Measurements from ENCODE around the gene GABRA5. TPM values are rescaled to one million over a fixed set of nuclear protein-coding genes. Genes with fewer than 3 reads are reported as not detected.

GABRA5 gene
- total and polyA plus RNA-seq, 2 experiments from 2014 or later, result 11.5 to 25.9 TPM

GRCh38 chr15:26867200-26868007 is 542 bp downstream of the GABRA5 start:
- Histone ChIP-seq H2AFZ (peak overlapping the region; percentile 91), H3K9me2 (ENCODE audit: insufficient read depth) (no peaks in the 10 kb centered on the region), H3K27ac (ENCODE audit: low read depth) (no peak overlapping the region), H4K20me1 (replicated peaks; ENCODE audit: insufficient read depth) (no peaks in the 10 kb centered on the region), H3K4me3 (peak overlapping the region; percentile 73), H3K4me1 (ENCODE audit: insufficient read depth) (peaks cover 20% of the 10 kb centered on the region), H3K36me3 (ENCODE audit: insufficient read depth) (no peaks in the 10 kb centered on the region), H3F3A (replicated peaks; ENCODE audit: low read depth) (no peaks in the 10 kb centered on the region), H3K27me3 (ENCODE audit: insufficient read depth) (peaks cover 44% of the 10 kb centered on the region), H3K79me2 (replicated peaks; ENCODE audit: insufficient read depth) (no peaks in the 10 kb centered on the region), H3K4me2 (peak overlapping the region; percentile 87)
- no peaks in the 10 kb centered on the region for H3K9me3 Mint-ChIP-seq
- H3K4me1 Mint-ChIP-seq, result peaks cover 30% of the 10 kb centered on the region
- H3K4me3 Mint-ChIP-seq, result peak overlapping the region; percentile 65; the same call in 2 of the 3 replicates
- H3K36me3 Mint-ChIP-seq (ENCODE audit: low read depth), result 0 out of 3 replicates have a peak, but pooled peaks cover 3% of the 10 kb centered on the region
- peak; percentile 47 for ATAC-seq
- no peak overlapping the region for H3K27ac Mint-ChIP-seq
- TF ChIP-seq CTCF (conservative IDR thresholded peaks at IDR 0.05; ENCODE audit: low read depth in 2 of 2) (no peak), JUNB (IDR thresholded peaks at IDR 0.05; ENCODE audit: unreplicated experiment) (no peak), POLR2AphosphoS5 (IDR thresholded peaks at IDR 0.05; ENCODE audit: low read depth) (no peak), ZNF462 (CRISPR knock-in tag; IDR thresholded peaks at IDR 0.05) (no peak), ETS1 (IDR thresholded peaks at IDR 0.05) (no peak), EZH2phosphoT487 (IDR thresholded peaks at IDR 0.05; ENCODE audit: unreplicated experiment) (no peak), STAT1 (IDR thresholded peaks at IDR 0.05; ENCODE audit: unreplicated experiment) (no peak), EZH2 (IDR thresholded peaks at IDR 0.05; ENCODE audit: low read depth, unreplicated experiment) (no peak), CREB1 (CRISPR knock-in tag; IDR thresholded peaks at IDR 0.05; ENCODE audit: low read depth) (no peak), NANOG (IDR thresholded peaks at IDR 0.05; ENCODE audit: borderline replicate concordance) (no peak), REST (IDR thresholded peaks at IDR 0.05; ENCODE audit: unreplicated experiment) (no peak), ZNF114 (CRISPR knock-in tag; IDR thresholded peaks at IDR 0.05) (no peak), ZNF331 (CRISPR knock-in tag; IDR thresholded peaks at IDR 0.05; ENCODE audit: low read depth) (no peak)
- peaks cover 23% of the 10 kb centered on the region for H3K27me3 Mint-ChIP-seq (ENCODE audit: insufficient read depth, low read depth, poor library complexity)
- DNase-seq (ENCODE audit: low spot score), result peak; percentile 53

All from GM23338 (cell line).